SU-DHL-6 (cell line): ENCODE measurements around the gene SLC38A11.

Experiments
- H2AFZ ChIP-seq: fragments of 200-600 bp; sonication (generic); 2 replicates; pipeline ENCODE4 v1.6.1; 2014; ENCODE audit warnings: low read depth, mild to moderate bottlenecking, moderate library complexity, mixed read lengths, antibody characterized with exemption, low read length; ENCODE audit not compliant: severe bottlenecking
- H3F3A ChIP-seq: fragments of 200-600 bp; shearing (Covaris generic); 2 replicates; pipeline ENCODE4 v1.6.0; 2016; ENCODE audit warnings: antibody characterized with exemption, mild to moderate bottlenecking; ENCODE audit not compliant: insufficient read depth
- H3K27ac ChIP-seq: fragments of 200-600 bp; sonication (generic); 2 replicates; pipeline ENCODE4 v1.5.1; 2016; ENCODE audit warnings: low read depth, mild to moderate bottlenecking, low read length, moderate library complexity, mixed read lengths
- H3K27me3 ChIP-seq: fragments of 200-600 bp; sonication (generic), shearing (Covaris generic); 2 replicates; pipeline ENCODE4 v1.6.0; 2014; ENCODE audit warnings: mild to moderate bottlenecking, low read length
- H3K36me3 ChIP-seq: fragments of 200-600 bp; sonication (generic); 2 replicates; pipeline ENCODE4 v1.6.1; 2014; ENCODE audit warnings: mild to moderate bottlenecking, low read length, mixed read lengths
- H3K4me2 ChIP-seq: fragments of 300-600, 200-600 bp; shearing (Covaris generic), sonication (generic); 2 replicates; pipeline ENCODE4 v1.6.0; 2014; ENCODE audit warnings: low read length, low read depth, mild to moderate bottlenecking; ENCODE audit not compliant: poor library complexity, severe bottlenecking
- H3K4me3 ChIP-seq: fragments of 200-600 bp; sonication (generic); 2 replicates; pipeline ENCODE4 v1.5.1; 2014; ENCODE audit warnings: antibody characterized with exemption, low read length, mild to moderate bottlenecking, mixed read lengths; ENCODE audit not compliant: insufficient read depth, poor library complexity, severe bottlenecking
- H3K79me2 ChIP-seq: fragments of 200-600 bp; sonication (generic); 2 replicates; pipeline ENCODE4 v1.6.1; 2014; ENCODE audit warnings: mild to moderate bottlenecking, low read length, moderate library complexity; ENCODE audit not compliant: insufficient read depth
- H3K9ac ChIP-seq: fragments of 200-600 bp; sonication (generic); 2 replicates; pipeline ENCODE4 v1.7.0; 2014; ENCODE audit warnings: mild to moderate bottlenecking, low read length
- H3K9me2 ChIP-seq: fragments of 200-600 bp; sonication (generic); replicated peaks from 2 replicates; pipeline ENCODE4 v1.6.1; 2014; ENCODE audit warnings: low read length; ENCODE audit not compliant: insufficient read depth
- H3K9me3 ChIP-seq: fragments of 200-600 bp; sonication (generic); 2 replicates; pipeline ENCODE4 v1.6.1; 2014; ENCODE audit warnings: low read length, mixed read lengths; ENCODE audit not compliant: insufficient read depth
- H4K20me1 ChIP-seq: fragments of 200-600 bp; sonication (generic); 2 replicates; pipeline ENCODE4 v1.6.1; 2014; ENCODE audit warnings: low read depth, mild to moderate bottlenecking, antibody characterized with exemption, low read length, moderate library complexity, mixed read lengths
- CTCF ChIP-seq: fragments of 200-600 bp; sonication (generic); IDR thresholded peaks from one replicate; pipeline ENCODE4 v1.5.1; 2017; ENCODE audit warnings: antibody characterized with exemption, mild to moderate bottlenecking, low read length, moderate library complexity; ENCODE audit not compliant: insufficient read depth, poor library complexity, severe bottlenecking
- EZH2phosphoT487 ChIP-seq: fragments of 200-600 bp; sonication (generic), shearing (Covaris generic); conservative IDR thresholded peaks from 2 replicates; pipeline ENCODE4 v1.6.1; 2018; ENCODE audit warnings: mild to moderate bottlenecking, antibody characterized with exemption, low read length, moderate library complexity, mixed read lengths

SLC38A11 gene

DNA sequence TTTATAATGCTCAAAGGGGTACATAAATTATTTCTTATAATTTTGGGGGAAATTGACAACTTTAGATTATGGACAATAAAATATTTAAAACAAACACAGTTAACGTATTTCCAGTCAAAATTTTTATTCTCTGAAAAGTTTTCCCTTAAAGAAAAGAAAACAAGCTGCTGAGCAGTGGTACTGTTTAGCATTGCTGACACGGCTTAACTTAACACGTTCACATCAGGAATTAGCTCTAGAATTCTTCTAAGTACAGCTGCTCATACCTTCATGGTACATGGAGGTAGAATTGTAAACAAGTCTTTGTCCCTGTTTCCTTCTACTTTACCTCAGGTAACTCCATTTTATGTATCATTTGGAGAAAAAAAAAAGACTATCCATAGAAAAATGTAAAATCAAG is 2.0 kb downstream of the SLC38A11 start:
- TF ChIP-seq CTCF (no peak), EZH2phosphoT487 (no peak)
- H4K20me1 ChIP-seq = no peaks in the 10 kb centered on the region
- no peaks in the 10 kb centered on the region for H3K27me3 ChIP-seq
- H3K9me3 ChIP-seq = no peaks in the 10 kb centered on the region
- no peaks in the 10 kb centered on the region for H3F3A ChIP-seq
- no peaks in the 10 kb centered on the region for H3K9me2 ChIP-seq
- no peak overlapping the region for H2AFZ ChIP-seq
- H3K36me3 ChIP-seq = no peaks in the 10 kb centered on the region
- no peak overlapping the region for H3K4me2 ChIP-seq
- H3K27ac ChIP-seq = no peak overlapping the region
- H3K4me3 ChIP-seq = no peak overlapping the region
- no peak overlapping the region for H3K9ac ChIP-seq
- no peaks in the 10 kb centered on the region for H3K79me2 ChIP-seq

DNA sequence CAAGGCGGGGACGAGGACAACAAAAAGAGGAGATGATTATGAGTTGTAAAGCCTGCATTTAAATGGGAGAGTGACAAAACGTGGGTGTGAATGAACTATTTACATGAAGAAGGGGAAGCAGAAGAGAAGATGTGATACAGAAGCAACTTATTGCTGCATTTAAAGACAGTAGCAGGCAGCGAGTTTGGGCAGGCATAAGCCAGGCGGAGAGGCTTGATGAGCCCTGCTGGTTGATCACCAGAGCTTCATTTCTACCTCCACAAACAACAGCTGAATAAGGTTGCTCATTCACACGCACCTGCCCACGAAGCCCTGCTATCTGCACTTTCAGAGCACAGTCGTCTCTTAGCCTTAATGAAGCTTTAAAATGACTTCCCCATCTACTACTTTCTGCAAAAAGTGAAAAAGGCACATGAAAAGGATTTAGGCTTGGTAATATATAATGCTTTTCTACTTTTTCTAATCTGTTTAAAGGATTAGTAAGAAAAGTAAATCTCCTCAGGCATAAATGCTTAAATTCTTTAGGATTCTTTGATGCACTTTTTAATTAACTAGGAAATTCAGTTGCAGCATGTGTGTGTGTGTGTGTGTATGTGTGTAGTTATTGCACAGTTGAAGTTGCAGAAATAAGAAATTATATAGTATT is 3.1 kb downstream of the SLC38A11 start:
- Histone ChIP-seq H2AFZ (no peak overlapping the region), H3K27me3 (no peaks in the 10 kb centered on the region), H3F3A (no peaks in the 10 kb centered on the region), H3K4me2 (no peak overlapping the region), H4K20me1 (no peaks in the 10 kb centered on the region), H3K9me3 (no peaks in the 10 kb centered on the region), H3K9ac (no peak overlapping the region), H3K9me2 (no peaks in the 10 kb centered on the region), H3K79me2 (no peaks in the 10 kb centered on the region), H3K4me3 (no peak overlapping the region), H3K27ac (no peak overlapping the region), H3K36me3 (no peaks in the 10 kb centered on the region)
- TF ChIP-seq CTCF (no peak), EZH2phosphoT487 (no peak)

DNA sequence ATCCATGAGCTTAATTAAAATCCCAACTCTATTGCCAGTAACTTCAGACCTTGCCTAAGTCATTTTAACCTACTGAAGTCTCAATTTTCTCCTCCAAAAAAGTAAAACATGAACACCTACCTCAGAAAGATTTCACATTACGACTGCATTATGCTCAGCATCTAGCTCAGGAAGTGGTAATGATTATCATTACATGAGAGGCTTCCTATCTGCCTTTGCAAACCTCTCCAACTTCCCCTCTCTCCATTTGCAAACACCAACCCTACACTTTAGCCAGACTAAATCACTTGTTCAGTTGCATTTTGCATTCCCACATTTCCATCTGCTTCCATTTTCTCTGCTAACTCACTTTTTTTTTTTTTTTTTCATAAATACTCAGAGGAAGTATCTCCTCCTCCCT is 6.8 kb downstream of the SLC38A11 start:
- Histone ChIP-seq H3K4me3 (no peak overlapping the region), H4K20me1 (no peaks in the 10 kb centered on the region), H3K9ac (no peak overlapping the region), H3K9me2 (no peaks in the 10 kb centered on the region), H3K27me3 (no peaks in the 10 kb centered on the region), H2AFZ (no peak overlapping the region), H3K9me3 (no peaks in the 10 kb centered on the region), H3K79me2 (no peaks in the 10 kb centered on the region), H3F3A (no peaks in the 10 kb centered on the region), H3K27ac (no peak overlapping the region), H3K36me3 (no peaks in the 10 kb centered on the region), H3K4me2 (no peak overlapping the region)
- TF ChIP-seq EZH2phosphoT487 (no peak), CTCF (no peak)
